ENCODE data around the gene APH1B.
A peak's percentile ranks its signal among the peaks of the same experiment; 100 is the strongest.
"Not testable (repeated sequence)": the region's sequence is repeated elsewhere in the genome, so short reads cannot be mapped to it uniquely, and the experiment has no call there.

APH1B gene

DNA sequence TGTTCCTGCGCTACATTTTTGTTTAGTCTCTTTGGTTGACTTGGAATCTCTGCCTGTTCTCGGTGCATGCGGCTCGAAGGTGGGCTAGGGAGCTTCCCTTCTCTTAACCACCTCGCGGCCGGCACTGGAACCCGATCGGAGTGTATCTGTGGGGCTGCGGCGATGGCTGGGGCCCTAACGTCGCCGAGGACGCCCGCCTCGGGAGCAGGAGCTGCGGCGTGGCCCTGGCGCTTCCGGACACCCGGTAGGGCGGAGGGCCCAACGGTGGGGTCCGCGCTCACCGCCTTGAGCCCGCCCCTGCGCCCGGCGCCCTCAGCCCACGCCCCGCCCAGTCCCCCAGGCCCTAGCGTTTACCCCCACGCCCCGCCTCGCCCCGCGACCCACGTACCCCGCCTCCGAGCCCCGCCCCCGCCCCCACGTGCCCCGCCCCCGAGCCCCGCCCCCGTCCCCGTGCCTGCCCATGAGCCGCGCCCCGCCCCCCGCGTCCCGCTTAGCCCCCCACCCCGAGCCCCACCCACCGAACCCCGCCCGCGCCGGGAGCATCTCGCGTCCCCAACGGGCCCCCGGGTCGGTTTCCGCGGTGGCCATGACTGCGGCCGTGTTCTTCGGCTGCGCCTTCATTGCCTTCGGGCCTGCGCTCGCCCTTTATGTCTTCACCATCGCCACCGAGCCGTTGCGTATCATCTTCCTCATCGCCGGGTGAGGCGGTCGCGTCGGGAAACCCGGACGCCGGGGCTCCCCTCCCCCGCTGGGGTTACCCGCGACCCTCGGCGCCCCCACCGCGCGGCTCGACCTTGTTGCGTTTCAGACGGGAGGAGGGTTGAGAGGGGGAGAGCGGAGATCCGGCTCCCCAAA lies at the start of gene APH1B:
Gene APH1B (plus strand): TSS at position 568 of the 855 bp plus-strand sequence. CDS start 19 bp downstream, at position 587.
- peak; percentile 75 for DNase-seq

DNA sequence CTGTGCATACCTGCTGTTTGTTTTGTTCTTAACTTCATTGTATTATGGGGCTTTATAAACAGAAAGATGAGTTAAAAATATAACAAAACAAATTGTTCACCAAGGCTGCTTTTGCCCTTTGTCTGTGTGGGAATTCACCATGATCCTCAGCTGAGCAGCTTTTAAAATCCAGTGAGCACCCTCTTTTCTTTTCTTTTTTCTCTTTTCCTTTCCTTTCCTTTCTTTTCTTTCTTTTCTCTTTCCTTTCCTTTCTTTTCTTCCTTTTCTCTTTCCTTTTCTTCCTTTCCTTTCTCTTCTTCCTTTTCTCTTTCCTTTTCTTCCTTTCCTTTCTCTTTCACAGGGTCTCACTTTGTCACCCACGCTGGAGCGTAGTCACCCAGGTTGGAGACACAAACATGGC lies 49.7 kb upstream of the APH1B start:
- no peak for DNase-seq

- no peak for DNase-seq
Observed at GRCh38 chr15:63231206-63231605, 46.2 kb upstream of the APH1B start.

DNA sequence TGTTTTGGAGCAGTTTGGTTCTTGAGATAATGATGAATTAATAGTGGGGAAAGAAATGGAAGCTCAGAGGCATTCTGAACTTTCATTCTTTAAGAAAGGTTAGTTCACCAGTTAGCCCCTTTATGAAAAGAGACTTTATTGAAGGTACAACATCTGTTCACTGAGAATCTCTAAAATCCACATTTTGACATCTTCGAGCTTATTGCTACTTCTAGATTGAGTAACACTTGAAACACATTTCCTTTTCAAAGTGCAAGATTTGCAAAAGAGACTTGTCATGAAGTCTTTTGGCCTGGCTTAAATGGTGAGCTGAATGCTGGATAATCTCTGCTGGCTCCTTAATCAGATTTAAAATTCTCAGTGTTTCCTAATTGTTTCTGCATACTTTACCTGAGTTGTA lies 45.7 kb upstream of the APH1B start:
- DNase-seq = no peak

DNA sequence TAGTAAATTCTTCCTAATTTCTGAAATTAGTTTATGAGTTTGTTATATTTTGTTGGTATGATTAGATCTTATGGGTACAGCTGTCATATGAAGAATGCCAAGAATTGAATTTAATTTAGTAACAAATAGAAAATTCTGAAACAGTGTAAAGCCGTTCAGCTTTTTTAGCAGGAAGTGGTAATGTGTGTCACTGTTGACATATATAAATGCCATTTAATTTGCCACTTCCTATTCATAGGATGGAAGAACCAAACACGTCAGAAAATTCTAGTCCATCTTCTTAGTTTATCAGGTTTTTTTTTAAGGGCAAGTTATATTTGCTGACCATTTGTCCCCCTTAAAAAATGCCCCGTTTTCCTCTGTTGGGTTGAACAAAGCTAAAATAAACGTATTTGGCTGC lies 45.0 kb upstream of the APH1B start:
- DNase-seq = no peak

DNA sequence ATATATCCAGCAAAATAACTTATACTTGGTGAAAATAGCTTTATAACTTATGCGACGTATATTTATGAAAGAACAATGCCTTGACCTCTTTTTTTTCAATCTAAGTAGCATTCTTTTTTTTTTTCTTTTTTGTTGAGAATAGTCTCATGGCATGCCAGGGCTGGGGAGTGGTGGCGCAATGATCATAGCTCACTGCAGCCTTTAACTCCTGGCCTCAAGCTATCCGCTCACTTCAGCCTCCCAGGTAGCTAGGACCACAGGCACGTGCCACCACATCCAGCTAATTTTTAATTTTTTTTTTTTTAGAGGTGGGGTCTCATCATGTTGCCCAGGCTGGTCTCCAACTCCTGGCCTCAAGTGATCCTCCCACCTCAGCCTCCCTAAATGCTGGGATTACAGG lies 44.5 kb upstream of the APH1B start:
- DNase-seq = no peak

DNA sequence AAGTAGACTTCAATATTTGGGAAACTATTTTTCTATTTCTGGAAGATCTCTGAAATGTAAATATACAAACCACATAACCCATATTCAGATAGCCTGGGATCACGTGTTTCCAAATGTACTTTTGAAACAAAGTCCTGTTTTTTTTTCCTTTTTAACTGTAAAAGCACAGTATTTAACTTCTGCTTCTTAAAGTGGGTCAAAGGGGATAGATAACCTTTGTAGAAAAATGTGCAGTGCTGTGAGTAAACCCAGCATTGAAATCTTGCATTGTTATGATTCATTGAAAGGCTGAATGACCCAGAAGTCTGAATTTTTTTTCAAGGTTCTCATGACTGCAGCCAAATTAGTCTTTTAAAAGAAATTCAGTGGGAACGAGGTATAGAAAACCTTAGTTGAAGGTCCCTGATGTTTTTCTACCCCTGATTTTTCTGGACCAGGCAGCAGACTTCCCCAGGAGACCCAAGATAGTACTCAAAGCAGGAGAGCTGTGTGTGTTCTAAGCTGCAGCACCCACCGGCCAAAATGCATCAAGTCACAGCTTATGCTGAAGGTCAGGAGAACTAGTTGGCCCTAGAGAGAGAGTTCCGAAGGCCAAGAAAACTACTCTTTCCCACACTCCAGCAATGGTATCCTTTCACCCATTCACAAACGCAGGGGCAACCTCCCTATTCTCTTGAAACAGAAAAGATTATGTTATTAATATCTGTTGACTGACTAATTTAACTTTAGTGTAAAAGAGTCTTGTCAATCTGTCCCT lies 43.6 kb upstream of the APH1B start:
- no peak for DNase-seq

DNA sequence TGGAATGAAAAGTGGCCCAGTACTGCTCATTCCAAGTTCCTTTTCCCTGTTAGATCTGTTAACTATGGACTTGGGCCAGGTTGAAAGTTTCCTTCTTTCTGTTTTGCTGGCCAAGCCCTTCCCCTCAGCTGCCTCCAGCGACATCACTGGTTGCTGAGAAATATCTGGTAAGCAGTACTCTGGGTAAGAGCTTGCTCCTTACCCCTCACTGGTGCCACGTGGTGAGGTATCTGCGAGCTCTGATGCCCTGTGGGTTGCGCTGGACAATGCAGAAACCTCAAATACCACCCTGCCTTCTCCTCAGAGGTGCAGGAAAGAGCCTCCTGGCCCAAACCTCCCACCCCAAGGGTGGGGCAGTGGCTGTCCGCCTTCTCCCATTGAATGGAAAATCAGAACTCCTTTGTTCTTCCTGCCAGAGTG lies 42.9 kb upstream of the APH1B start:
- no peak for DNase-seq

DNA sequence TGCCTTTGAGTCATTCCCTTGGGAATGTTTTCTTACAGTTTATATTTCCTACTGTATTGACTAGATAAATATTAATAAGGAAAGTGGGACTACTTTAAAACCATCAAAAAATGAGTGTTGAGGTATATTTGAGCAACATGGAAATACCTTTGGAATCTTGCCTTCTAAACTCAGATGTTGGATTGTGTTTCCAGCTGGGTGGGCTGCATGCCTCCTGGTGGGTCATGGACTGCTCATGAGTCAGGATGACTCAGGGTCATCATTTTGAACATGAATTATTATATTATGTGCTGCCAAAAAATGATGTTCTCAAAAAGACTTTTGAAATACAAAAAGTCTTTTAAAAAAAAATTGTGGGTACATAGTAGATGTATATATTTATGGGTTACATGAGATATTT lies 41.1 kb upstream of the APH1B start:
- no peak for DNase-seq

DNA sequence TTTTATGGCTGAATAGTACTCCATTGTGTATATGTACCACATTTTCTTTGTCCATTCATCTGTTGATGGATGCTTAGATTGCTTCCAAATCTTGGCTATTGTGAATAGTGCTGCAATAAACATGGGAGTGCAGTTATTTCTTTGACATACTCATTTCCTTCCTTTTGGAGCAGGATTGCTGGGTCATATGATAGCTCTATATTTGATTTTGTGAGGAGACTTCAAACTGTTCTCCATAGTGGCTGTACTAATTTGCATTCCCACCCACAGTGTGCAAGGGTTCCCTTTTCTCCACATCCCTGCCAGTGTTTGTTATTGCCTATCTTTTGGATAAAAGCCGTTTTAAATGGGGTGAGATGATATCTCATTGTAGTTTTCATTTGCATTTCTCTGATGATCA lies 40.3 kb upstream of the APH1B start:
- DNase-seq = not testable (repeated sequence)

GRCh38 chr15:63238171-63238570 lies 39.2 kb upstream of the APH1B start:
- DNase-seq = no peak

- no peak for DNase-seq
Observed at GRCh38 chr15:63238796-63239195, 38.6 kb upstream of the APH1B start.

- DNase-seq = no peak
Observed at GRCh38 chr15:63240109-63240508, 37.3 kb upstream of the APH1B start.

- no peak for DNase-seq
Observed at GRCh38 chr15:63241316-63241715, 36.1 kb upstream of the APH1B start.

- DNase-seq = no peak
Observed at GRCh38 chr15:63243101-63243500, 34.3 kb upstream of the APH1B start.

DNA sequence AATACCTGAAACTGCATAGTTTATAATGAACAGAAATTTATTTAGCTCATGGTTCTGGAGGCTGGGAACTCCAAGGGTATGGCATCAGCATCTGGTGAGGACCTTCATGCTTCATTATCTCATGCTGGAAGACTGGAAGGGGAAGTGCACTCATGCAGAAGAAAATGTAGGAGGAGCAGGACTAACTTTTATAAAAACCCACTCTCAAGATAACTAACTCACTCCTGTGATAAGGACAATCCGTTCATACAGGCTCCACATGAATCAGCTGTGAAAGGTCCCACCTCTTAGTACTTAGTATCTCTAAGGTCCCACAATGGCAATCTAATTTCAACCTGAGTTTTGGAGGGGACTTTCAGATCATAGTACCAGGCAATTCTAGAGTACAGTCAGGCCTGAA lies 33.6 kb upstream of the APH1B start:
- no peak for DNase-seq

DNA sequence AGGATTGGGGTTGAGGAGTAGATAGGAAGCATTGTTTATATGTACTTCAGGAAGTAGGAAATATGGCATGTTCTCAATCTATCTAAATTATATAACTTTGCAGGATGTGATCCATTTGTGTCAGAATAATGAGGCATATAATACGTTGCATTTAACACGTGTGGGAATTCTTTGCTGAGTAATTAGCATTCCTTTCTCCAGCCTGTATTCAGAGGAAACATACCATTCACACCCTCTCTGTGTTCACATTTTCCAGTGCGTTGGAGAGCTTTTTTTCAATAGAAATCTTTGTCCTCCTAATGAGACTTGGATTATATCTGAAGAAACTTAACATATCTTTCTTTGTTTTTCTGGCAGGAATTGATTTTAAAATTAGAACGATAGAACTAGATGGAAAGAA lies 33.0 kb upstream of the APH1B start:
- DNase-seq = no peak

DNA sequence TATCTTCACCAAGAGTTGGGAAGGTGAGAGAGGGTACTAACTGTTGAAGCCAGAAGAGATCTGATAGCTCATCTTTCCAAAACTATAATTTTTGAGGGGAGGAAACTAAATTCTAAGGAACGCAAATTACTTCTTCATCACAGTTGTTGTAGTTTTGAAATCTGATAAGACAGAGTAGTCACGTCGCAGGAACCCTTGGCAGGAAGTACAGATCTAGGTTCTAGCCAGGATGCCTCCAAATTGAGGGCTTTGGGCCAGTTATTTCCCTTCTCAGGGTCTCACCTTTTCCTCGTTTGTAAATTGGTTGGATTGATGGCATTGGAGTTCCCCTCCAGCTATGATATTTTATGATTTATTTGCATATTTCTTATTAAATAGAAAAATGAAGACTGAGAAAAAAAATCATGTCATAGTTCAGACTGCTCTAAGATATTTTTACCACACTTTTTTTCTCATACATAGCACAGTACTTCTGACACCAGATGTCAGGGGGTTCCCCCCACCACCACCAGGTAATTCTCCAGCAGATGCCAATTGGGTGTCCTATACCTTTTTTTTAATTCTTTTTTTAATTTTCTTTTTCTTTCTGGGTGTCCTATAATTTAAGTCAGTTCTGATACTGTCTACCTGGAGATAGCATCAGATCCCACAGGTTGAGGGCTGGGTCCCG lies 32.3 kb upstream of the APH1B start:
- DNase-seq = peak; percentile 9

DNA sequence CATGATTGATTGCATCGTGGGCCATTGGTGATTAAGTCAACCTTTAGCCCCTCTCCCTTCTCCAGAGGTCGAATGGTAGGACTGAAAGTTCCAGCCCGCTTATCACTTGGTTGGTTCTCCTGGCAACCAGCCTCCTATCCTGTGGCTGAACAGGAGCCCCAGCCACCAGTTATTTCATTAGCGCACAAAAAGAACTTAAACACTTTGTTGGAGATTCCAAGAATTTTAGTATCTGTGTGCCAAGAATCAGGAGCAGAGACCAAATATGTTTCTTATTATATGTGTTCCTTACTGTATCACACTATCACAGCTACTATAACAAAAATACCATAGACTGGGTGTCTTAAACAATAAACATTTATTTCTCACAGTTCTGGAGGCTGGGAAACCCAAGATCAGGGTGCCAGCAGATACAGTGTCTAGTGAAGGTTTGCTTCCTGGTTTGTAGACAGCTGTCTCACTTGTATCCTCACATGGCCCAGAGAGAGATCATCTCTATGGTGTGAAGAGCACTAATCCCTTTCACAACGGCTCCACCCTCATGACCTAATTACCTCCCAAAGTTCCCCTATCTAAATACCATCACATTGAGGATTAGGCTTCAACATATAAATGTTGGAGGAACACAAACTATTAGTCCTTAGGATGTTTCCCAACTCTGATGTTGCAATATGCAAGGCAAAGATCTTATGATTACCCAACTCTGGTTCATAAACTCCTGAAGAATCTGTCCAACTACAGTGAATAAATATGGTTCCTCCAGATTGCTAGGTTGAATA lies 30.5 kb upstream of the APH1B start:
- DNase-seq = no peak

DNA sequence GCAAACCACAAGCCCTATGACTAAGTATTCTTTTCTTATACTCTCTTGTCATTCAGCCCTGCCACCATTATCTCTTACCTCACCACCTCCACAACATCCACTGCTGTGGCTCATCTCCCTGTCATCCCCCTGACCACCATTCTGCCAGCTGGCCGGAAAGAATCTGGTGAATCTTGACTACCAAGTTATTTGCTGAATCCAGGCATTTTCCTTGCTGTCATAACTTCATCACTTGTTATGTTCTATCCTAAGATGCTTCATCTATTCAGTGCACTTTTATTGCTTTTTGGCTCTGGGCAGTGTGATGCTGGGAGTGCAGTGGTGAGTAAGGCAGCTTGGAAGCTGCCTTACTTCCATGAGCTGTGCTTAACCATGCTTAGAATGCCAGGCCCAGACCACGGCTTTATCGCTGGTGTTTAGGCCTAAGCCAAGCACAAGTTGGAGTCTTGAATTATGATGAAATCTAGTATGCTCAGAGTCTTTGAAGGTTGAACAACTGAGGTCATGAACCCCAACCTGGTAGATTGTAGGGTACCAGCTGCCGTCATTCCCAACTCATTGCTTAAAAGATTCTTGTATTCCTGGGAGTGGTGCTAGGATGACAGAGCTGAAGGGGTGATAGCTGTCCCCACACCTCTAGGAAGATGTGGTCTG lies 27.0 kb upstream of the APH1B start:
- DNase-seq = no peak

GRCh38 chr15:63251701-63252100 lies 25.7 kb upstream of the APH1B start:
- DNase-seq = no peak

GRCh38 chr15:63252292-63252691 lies 25.1 kb upstream of the APH1B start:
- DNase-seq = no peak

Data from activated CD4-positive, alpha-beta T cell treated with anti-CD3 and anti-CD28 coated beads, Interleukin-2, amount 50 U/mL, for 1 hour (primary cell).